Activated naive CD8-positive, alpha-beta T cell treated with anti-CD3 and anti-CD28 coated beads, Interleukin-2, amount 10 ng/mL, durations not matched to agents 7 days and 5 days (primary cell): ENCODE measurements around the gene BRD3OS. TPM values are rescaled to one million over a fixed set of nuclear protein-coding genes. Genes with fewer than 3 reads are reported as not detected.
A peak's percentile ranks its signal among the peaks of the same experiment; 100 is the strongest.
"Not testable (repeated sequence)": the region's sequence is repeated elsewhere in the genome, so short reads cannot be mapped to it uniquely, and the experiment has no call there.

ENCODE experiments used
- ATAC-seq: fragments of 150-1000 bp; cut with Tn5 transposase; one replicate; pipeline ENCODE4 v1.10.0; 2021; ENCODE audit warnings: low read depth, moderate library complexity
- POLR2A ChIA-PET: fragments of 350-600 bp; sonication (Branson Sonifier 250); formaldehyde crosslinking; loops from one replicate; lab custom pipeline; 2021; ENCODE audit warnings: antibody characterized with exemption; lab: Charles Lee
- DNase-seq: peaks from one replicate; pipeline ENCODE4 v3.0.0; 2021
- H3K27ac Mint-ChIP-seq: one replicate; pipeline ENCODE4 v1.8.0; 2022; ENCODE audit warnings: mild to moderate bottlenecking, mixed read lengths
- H3K27me3 Mint-ChIP-seq: one replicate; pipeline ENCODE4 v1.8.0; 2022; ENCODE audit warnings: mild to moderate bottlenecking, moderate library complexity, mixed read lengths
- H3K36me3 Mint-ChIP-seq: one replicate; pipeline ENCODE4 v1.8.0; 2021; ENCODE audit warnings: mild to moderate bottlenecking, mixed read lengths
- H3K4me1 Mint-ChIP-seq: one replicate; pipeline ENCODE4 v1.8.0; 2021; ENCODE audit warnings: mixed read lengths
- H3K4me3 Mint-ChIP-seq: one replicate; pipeline ENCODE4 v1.8.0; 2022; ENCODE audit warnings: mild to moderate bottlenecking, moderate library complexity, mixed read lengths
- H3K9me3 Mint-ChIP-seq: one replicate; pipeline ENCODE4 v1.8.0; 2021; ENCODE audit warnings: mixed read lengths
- total RNA-seq, 2 experiments: library from RNA; stranded (reverse); gene quantifications; one replicate each; pipeline ENCODE4 v1.2.3, GENCODE V29; 2021

The BRD3OS gene
- total RNA-seq, 2 experiments from 2014 or later: 14.2 to 17.0 TPM

DNA sequence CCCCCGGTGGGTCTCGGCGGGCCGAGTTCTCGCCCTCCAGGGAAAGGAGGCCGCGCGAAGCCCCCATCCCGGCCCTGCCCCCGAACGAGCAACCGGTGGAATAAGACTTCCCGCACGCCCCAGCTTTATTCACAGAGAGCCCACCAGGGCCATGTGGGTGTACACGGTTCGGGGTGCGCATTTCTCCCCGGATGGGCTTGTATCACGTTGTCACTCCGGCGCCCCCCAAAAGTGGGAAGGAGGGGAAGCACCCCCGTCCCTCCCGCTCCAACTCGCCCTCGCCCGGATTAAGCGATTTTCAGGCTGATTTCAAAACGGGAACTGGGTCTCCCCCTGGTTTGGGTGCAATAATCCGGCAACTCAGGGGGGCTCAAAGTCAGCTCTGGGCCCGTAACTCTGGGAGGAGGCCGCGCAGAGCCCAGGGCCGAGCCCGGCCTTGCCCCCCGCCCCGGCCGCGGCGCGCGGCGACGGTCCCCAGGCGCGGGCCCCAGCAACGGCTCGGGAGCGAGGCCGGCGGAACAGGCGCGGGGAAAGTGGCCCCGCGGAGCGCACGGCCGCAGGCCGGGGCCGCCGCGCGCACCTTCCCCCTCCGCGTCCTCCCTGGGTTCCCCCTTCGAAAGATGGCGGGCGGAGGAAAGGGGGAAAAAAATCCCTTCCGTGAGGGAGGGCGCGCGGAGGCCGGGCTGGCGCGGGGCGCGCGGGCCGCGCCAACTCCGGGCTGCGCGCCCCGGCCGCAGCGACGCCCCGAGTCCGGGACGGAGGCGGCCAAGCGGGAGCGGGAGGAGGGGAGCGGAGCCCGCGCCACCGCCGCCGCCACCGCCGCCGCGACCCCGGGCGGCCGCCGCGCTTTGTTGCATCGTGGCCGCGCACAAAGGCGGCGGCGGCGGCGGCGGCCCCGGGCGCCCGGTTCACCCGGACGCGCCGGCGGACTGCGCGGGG is 41.9 kb downstream of the BRD3OS start:
- Mint-ChIP-seq H3K36me3 (no peaks in the 10 kb centered on the region), H3K27me3 (peaks cover 21% of the 10 kb centered on the region), H3K4me3 (peak overlapping the region; percentile 95), H3K27ac (peak overlapping the region; percentile 97), H3K4me1 (peaks cover 19% of the 10 kb centered on the region), H3K9me3 (no peaks in the 10 kb centered on the region)
- DNase-seq (peak; percentile 65), ATAC-seq (peak; percentile 0)
- POLR2A ChIA-PET: interaction anchor here (1.2 to 2.6 kb wide), 3 partner anchors 34 to 69 kb away, joined by 5 to 19 read pairs (median 16); partner anchors contain the start of genes BRD3OS and WDR5

DNA sequence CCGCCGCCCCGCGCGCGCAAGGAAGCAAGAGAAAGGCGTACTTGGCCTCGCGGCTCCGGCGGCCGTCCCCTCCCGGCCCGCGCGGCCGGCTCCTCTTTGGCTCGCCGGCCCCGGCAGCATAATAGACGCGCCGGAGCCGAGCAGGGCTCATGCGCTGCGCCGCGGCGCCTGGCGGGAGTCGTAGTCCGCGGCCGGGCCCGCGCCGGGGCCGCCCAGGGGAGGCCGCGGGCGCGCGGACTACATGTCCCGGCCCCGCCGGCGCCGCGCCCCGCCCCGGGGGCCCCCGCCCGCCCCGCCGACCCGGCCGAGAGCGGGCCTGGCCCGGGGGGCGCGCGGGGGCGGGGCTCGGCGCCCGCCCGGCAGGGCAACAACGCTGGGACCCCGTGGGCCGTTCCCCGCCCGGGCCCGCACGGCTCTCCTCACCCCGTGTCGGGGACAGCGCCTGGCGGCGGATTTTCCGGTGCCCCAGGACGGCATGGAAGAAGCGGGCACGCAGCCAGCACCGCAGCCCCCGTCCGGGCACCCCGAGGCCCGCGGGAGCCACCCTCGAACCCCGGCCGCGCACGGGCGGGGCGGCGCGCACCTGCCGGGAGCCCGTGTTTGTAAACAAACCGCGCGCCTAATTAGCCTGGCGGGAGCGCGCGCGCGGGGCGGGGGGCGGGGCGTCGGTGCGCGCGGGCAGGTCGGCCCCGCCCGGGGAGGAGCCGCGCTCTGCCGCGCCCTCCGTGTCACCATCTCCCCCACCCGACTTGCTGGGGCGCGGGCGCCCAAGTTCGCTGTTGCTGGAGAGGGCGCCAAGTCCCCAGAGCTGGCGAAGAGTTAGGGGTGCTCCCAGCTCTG is 42.8 kb downstream of the BRD3OS start, which contains the start of gene BRD3:
Gene BRD3, minus strand, starts transcription at position 123 of the 840 bp plus-strand sequence. CDS start 14,549 bp downstream, outside the sequence.
- peak within 1 kb of the TSS; percentile 97 for H3K27ac Mint-ChIP-seq
- H3K36me3 Mint-ChIP-seq: no peaks in the 10 kb centered on the region
- peaks cover 21% of the 10 kb centered on the region for H3K27me3 Mint-ChIP-seq
- no peaks in the 10 kb centered on the region for H3K9me3 Mint-ChIP-seq
- DNase-seq (peak; percentile 91), ATAC-seq (peak; percentile 86)
- peaks cover 19% of the 10 kb centered on the region for H3K4me1 Mint-ChIP-seq
- POLR2A ChIA-PET: interaction anchor here (0.6 to 1.6 kb wide), 5 partner anchors 42 to 95 kb away, joined by 3 to 9 read pairs (median 6); partner anchors contain the start of genes BRD3OS and WDR5
- peak within 1 kb of the TSS; percentile 95 for H3K4me3 Mint-ChIP-seq

DNA sequence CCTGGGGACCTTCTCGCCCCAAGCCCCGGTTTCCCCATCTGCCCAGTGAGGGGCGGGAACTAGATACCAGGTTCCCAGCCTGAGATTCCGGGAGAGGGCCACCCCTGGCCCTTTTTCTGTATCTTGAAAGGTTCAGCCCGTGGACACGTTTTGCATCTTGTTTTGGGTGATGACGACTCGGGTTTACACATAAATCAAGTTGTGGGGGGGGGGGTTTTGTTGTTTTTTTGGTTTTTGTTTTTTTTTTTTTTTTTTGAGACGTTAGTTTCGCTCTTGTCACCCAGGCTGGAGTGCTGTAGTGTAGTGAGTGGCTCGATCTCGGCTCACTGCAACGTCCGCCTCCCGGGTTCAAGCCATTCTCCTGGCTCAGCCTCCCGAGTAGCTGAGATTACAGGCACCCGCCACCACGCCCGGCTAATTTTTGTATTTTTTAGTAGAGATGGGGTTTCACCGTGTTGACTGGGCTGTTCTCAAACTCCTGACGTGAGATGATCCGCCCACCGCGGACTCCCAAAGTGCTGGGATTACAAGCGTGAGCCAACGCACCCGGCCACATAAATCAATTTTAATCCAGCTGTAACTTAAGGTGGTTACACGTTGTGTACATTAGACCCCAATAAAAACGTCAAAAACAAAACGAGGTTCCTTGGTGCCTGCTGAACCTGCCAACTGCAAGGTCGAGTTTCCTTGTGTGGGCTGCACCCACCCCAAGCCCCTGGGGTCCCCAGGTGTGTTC is 43.6 kb downstream of the BRD3OS start:
- Mint-ChIP-seq H3K9me3 (no peaks in the 10 kb centered on the region), H3K27me3 (peaks cover 21% of the 10 kb centered on the region), H3K4me3 (peak overlapping the region; percentile 83), H3K4me1 (peaks cover 19% of the 10 kb centered on the region), H3K36me3 (no peaks in the 10 kb centered on the region), H3K27ac (peak overlapping the region; percentile 84)
- no peak for ATAC-seq
- POLR2A ChIA-PET: interaction anchor here (0.6 to 1.6 kb wide), 6 partner anchors 9 to 94 kb away, joined by 3 to 9 read pairs (median 6); partner anchors contain the start of genes BRD3OS and WDR5
- peak; percentile 33 for DNase-seq

DNA sequence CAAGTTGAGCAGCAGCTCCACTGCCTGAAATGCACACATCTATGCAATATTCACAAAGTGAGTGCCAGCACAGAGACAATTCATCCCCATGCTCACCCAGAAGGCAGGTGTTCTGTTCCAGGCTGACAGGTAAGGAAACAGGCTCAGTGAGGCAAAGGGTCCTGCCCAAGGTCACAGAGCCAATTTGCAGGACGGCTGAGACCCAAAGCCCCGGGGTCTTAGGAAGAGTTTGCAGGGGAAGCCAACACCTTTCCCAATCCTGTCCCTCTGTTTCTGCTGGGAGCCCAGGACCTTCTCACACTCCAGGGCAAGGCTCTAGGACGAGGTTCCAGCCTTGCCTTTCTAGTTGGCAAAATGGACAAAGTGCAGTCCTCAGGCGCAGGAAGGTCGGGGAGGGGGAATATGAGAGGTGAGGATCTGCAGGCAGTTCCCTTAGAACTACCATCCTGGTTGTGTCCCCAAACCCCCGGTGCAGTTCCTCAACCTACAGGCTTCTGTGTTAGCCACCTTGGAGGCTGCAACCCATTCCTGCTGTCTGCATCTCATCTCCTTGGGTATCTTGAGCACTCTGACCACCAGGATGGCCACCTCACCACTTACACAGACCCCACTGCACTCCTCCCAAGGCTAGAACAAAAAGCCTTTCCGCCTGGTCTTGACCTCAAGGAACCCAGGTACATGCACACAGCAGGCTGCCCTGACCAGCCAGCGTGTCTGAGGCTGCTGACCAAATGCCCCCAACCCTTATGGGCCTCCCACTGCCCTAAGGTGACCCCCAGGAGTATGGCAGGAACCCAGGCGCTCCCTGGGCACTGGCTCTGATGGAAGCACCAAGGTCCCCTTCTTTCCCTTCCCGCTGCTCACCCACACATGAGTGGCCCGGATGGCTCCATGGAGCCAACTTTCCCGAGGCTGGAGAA is 44.5 kb downstream of the BRD3OS start:
- Mint-ChIP-seq H3K4me3 (peak overlapping the region; percentile 83), H3K4me1 (peaks cover 18% of the 10 kb centered on the region), H3K9me3 (peaks cover 4% of the 10 kb centered on the region), H3K36me3 (no peaks in the 10 kb centered on the region), H3K27me3 (peaks cover 21% of the 10 kb centered on the region), H3K27ac (peak overlapping the region; percentile 84)
- POLR2A ChIA-PET: interaction anchor here (0.7 to 1.6 kb wide), 3 partner anchors 10 to 93 kb away, joined by 5 to 9 read pairs (median 6); partner anchors contain the start of gene WDR5
- DNase-seq (peak; percentile 30), ATAC-seq (no peak)

DNA sequence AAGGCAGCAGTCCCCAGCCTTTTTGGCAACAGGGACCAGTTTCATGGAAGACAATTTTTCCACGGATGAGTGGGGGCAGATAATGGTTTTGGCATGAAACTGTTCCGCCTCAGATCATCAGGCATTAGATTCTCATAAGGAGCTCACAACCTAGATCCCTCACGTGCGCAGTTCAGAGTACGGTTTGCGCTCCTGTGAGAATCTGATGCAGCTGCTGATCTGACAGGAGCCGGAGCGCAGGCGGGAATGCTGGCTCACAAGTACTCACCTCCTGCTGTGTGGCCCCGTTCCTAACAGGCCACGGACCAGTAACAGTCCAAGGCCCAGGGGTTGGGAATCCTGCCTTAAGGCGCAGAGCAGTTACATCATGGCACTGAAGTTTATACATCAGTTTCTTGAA is 45.9 kb downstream of the BRD3OS start:
- Mint-ChIP-seq H3K27ac (no peak overlapping the region), H3K9me3 (peaks cover 5% of the 10 kb centered on the region), H3K36me3 (no peaks in the 10 kb centered on the region), H3K27me3 (peaks cover 21% of the 10 kb centered on the region), H3K4me1 (peaks cover 9% of the 10 kb centered on the region), H3K4me3 (no peak overlapping the region)
- POLR2A ChIA-PET: interaction anchor here (0.6 to 1.3 kb wide), 2 partner anchors 65 to 93 kb away, joined by 4 to 5 read pairs; partner anchors contain the start of genes RNU6ATAC and WDR5
- ATAC-seq (no peak), DNase-seq (no peak)

DNA sequence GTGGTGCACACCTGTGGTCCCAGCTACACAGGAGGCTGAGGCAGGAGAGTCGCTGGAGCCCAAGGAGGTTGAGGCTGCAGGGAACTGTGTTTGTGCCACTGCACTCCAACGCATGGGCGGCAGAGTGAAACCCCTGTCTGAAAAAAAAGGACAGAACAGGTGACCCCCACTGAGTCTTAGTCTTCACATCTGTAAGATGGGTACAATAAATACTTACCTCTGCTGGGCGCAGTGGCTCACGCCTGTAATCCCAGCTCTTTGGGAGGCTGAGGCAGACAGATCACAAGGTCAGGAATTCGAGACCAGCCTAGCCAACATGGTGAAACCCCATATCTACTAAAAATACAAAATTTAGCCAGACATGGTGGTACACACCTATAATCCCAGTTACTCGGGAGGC is 47.4 kb downstream of the BRD3OS start:
- peaks cover 21% of the 10 kb centered on the region for H3K27me3 Mint-ChIP-seq
- H3K36me3 Mint-ChIP-seq, DNase-seq, ATAC-seq, POLR2A ChIA-PET, H3K9me3 Mint-ChIP-seq, H3K4me1 Mint-ChIP-seq, H3K4me3 Mint-ChIP-seq, H3K27ac Mint-ChIP-seq: not testable (repeated sequence)

DNA sequence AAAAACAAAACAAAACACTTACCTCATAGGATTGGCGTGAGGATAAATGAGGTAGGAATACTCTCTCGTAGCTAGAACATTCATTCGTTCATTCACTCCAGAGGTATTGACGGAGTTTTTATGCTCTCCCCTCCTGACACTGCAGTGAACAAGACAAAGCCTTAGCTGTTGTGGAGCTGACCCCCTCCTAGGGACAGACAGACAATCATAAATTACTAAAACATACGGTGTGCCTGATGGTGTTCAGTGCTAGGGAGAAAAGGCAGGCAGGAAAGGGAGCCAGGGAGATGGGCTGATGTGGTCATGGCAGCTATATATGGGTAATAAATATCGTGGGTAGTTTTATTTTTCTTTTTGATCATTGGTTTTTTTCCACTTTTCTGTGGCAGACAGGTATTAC is 48.2 kb downstream of the BRD3OS start:
- POLR2A ChIA-PET: no interaction called here
- no peak overlapping the region for H3K4me3 Mint-ChIP-seq
- peaks cover 21% of the 10 kb centered on the region for H3K27me3 Mint-ChIP-seq
- H3K9me3 Mint-ChIP-seq: peaks cover 8% of the 10 kb centered on the region
- ATAC-seq (no peak), DNase-seq (no peak)
- H3K4me1 Mint-ChIP-seq: peaks cover 5% of the 10 kb centered on the region
- no peaks in the 10 kb centered on the region for H3K36me3 Mint-ChIP-seq
- no peak overlapping the region for H3K27ac Mint-ChIP-seq

DNA sequence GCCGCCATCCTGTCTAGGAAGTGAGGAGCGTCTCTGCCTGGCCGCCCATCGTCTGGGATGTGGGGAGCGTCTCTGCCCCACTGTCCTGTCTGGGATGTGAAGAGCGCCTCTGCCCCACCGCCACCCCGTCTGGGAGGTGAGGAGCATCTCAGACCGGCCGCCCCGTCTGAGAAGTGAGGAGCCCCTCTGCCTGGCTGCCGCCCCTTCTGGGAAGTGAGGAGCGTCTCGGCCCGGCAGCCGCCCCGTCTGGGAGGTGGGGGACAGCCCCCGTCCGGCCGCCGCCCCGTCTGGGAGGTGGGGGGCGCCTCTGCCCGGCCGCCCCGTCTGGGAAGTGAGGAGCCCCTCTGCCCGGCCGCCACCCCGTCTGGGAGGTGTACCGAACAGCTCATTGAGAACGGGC is 50.4 kb downstream of the BRD3OS start:
- POLR2A ChIA-PET, H3K4me3 Mint-ChIP-seq, H3K36me3 Mint-ChIP-seq, ATAC-seq, DNase-seq, H3K27ac Mint-ChIP-seq, H3K9me3 Mint-ChIP-seq, H3K4me1 Mint-ChIP-seq: not testable (repeated sequence)
- H3K27me3 Mint-ChIP-seq: peaks cover 13% of the 10 kb centered on the region

DNA sequence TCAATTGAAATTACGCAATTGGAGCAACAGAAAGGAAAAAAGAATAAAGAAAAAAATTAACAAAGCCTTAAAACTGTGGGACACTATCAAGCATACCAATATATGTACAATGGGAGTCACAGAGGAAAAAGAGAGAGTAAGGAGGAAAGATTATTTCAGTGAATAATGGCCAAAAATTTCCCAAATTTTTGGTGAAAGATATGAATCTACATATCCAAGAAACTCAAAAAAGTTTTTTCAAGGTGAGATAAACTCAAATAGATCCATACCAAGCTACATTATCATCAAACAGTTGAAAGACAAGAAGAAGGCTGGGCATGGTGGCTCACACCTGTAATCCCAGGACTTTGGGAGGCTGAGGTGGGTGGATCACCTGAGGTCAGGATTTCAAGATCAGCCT is 51.4 kb downstream of the BRD3OS start:
- POLR2A ChIA-PET: no interaction called here
- Mint-ChIP-seq H3K4me1 (no peaks in the 10 kb centered on the region), H3K36me3 (no peaks in the 10 kb centered on the region), H3K9me3 (peaks cover 8% of the 10 kb centered on the region), H3K4me3 (no peak overlapping the region), H3K27me3 (peaks cover 7% of the 10 kb centered on the region), H3K27ac (no peak overlapping the region)
- no peak for ATAC-seq
- no peak for DNase-seq
